SK-N-SH treated with all-trans-retinoic acid at 6 μM for 48 hours (cell line): ENCODE results near the gene SLC25A14.

Source experiments
- ATAC-seq: fragments of 200-7000 bp; cut with Tn5 transposase; 3 replicates; pipeline ENCODE4 v1.9.1; 2020; ENCODE audit warnings: mild to moderate bottlenecking, moderate library complexity
- CSRNP3 ChIP-seq: fragments of 250-450 bp; sonication (Bioruptor Pico); IDR thresholded peaks from 2 replicates; pipeline ENCODE4 v1.5.1; 2021; ENCODE audit warnings: mild to moderate bottlenecking, moderate library complexity
- ISL1 ChIP-seq: fragments of 250-450 bp; sonication (Bioruptor Pico); IDR thresholded peaks from 2 replicates; pipeline ENCODE4 v2.1.2; 2022; ENCODE audit warnings: mild to moderate bottlenecking, moderate library complexity
- SNAI2 ChIP-seq: fragments of 250-450 bp; sonication (Bioruptor Pico); IDR thresholded peaks from 2 replicates; pipeline ENCODE4 v1.5.0; 2020; ENCODE audit warnings: mild to moderate bottlenecking, moderate library complexity
- TSHZ2 ChIP-seq: fragments of 250-450 bp; sonication (Bioruptor Pico); IDR thresholded peaks from 2 replicates; pipeline ENCODE4 v1.5.0; 2020; ENCODE audit warnings: mild to moderate bottlenecking, moderate library complexity
- ZC3H10 ChIP-seq: fragments of 250-450 bp; sonication (Bioruptor Pico); IDR thresholded peaks from 2 replicates; pipeline ENCODE4 v1.5.1; 2021; ENCODE audit warnings: mild to moderate bottlenecking, moderate library complexity

Gene SLC25A14

GRCh38 chrX:130419263-130419662 is 79.5 kb downstream of the SLC25A14 start:
- TF ChIP-seq CSRNP3 (CRISPR knock-in tag) (no peak), SNAI2 (CRISPR knock-in tag) (no peak), ISL1 (no peak), ZC3H10 (CRISPR knock-in tag) (no peak), TSHZ2 (CRISPR knock-in tag) (no peak)
- ATAC-seq, result no peak
